ENCODE results near the gene MGAT4B.

MGAT4B gene

GRCh38 chr5:179749857-179750508 lies 56.7 kb downstream of the MGAT4B start:
- DNase-seq (ENCODE audit: low read depth in 1 of 2, low spot score in 1 of 2): no peak

- DNase-seq (ENCODE audit: low read depth in 1 of 2, low spot score in 1 of 2): no peak
Observed at GRCh38 chr5:179747811-179748210, 58.9 kb downstream of the MGAT4B start.

All from activated T-helper 1 cell treated with anti-CD3 and anti-CD28 coated beads, Interleukin-2, amount 50 U/mL, for 16 hours (primary cell).